ENCODE data around the gene CAMKK2. TPM values are rescaled to one million over a fixed set of nuclear protein-coding genes. Genes with fewer than 3 reads are reported as not detected.

CAMKK2 gene
- total and polyA plus RNA-seq, 2 of the 13 experiments (the other 11 are each of a cell fraction or from before 2014, with no cell fraction given): 18.8 to 20.0 TPM

DNA sequence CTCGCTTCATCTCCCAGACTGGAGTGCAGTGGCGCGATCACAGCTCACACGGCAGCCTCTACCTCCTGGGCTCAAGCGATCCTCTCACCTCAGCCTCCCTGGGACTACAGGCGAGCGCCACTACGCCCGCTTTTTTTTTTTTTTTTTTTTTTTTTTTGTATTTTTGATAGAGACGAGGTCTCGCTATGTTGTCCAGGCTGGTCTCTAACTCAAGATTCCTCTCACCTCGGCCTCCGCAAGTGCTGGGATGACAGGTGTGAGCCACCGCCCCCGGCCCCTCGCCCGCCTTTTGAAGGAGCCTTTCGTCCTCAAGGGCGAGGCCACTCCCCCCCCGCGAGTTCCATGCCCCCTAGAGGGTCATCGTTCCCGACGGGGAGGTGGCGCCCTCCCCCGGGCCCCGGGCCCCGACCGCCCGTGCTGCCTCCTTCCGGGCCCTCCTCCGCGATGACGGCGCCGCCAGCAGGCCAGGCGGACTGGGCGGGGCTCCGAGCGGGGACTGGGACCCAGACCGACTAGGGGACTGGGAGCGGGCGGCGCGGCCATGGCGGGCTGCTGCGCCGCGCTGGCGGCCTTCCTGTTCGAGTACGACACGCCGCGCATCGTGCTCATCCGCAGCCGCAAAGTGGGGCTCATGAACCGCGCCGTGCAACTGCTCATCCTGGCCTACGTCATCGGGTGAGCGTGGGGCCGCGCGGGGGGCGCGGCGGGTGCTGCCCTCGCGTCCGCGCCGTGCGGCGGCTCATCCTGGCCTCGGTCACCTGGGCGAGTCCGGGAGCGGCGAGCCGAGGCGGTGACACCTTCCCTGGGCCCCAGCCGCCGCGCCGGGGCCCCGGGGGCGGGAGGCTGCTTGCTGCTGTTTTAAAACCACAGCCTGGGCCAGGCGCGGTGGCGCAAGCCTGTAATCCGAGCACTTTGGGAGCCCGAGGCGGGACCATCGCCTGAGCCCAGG lies 86.6 kb downstream of the CAMKK2 start, which contains the start of gene P2RX4 (continued):
- TF ChIP-seq, protein P1, sequence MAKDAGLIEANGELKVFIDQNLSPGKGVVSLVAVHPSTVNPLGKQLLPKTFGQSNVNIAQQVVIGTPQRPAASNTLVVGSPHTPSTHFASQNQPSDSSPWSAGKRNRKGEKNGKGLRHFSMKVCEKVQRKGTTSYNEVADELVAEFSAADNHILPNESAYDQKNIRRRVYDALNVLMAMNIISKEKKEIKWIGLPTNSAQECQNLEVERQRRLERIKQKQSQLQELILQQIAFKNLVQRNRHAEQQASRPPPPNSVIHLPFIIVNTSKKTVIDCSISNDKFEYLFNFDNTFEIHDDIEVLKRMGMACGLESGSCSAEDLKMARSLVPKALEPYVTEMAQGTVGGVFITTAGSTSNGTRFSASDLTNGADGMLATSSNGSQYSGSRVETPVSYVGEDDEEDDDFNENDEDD (CRISPR knock-in tag; IDR thresholded peaks at IDR 0.05; ENCODE audit: borderline replicate concordance): no peak
- TF ChIP-seq ZNF572 (CRISPR knock-in tag; IDR thresholded peaks at IDR 0.05) (no peak), BHLHE40 (IDR thresholded peaks at IDR 0.05; ENCODE audit: low read length) (peak; percentile 12; the same call in 1 of the 2 replicates), ZNF557 (CRISPR knock-in tag; IDR thresholded peaks at IDR 0.05) (no peak), ZNF3 (CRISPR knock-in tag; IDR thresholded peaks at IDR 0.05) (no peak), CBFB (CRISPR knock-in tag; IDR thresholded peaks at IDR 0.05) (peak; percentile 33; the same call in 1 of the 2 replicates), HMG20A (CRISPR knock-in tag; IDR thresholded peaks at IDR 0.05; ENCODE audit: borderline replicate concordance) (0 out of 2 replicates have a peak, but pooled peaks have one; percentile 16), ZBTB7B (CRISPR knock-in tag; IDR thresholded peaks at IDR 0.05) (0 out of 2 replicates have a peak, but pooled peaks have one; percentile 33), POLR2AphosphoS2 (IDR thresholded peaks at IDR 0.05; ENCODE audit: low read depth, low read length) (no peak), ZNF143 (CRISPR knock-in tag; IDR thresholded peaks at IDR 0.05) (no peak), HNRNPUL1 (IDR thresholded peaks at IDR 0.05; ENCODE audit: low read depth, low read length) (no peak), MBNL3 (CRISPR knock-in tag; conservative IDR thresholded peaks at IDR 0.05) (no peak), KDM6A (CRISPR knock-in tag; IDR thresholded peaks at IDR 0.05; ENCODE audit: low read depth) (no peak), ZFAT (CRISPR knock-in tag; conservative IDR thresholded peaks at IDR 0.05) (no peak), PCBP1 (IDR thresholded peaks at IDR 0.05; ENCODE audit: borderline replicate concordance, low read depth, low read length) (no peak)
- TF ChIP-seq, protein P2, sequence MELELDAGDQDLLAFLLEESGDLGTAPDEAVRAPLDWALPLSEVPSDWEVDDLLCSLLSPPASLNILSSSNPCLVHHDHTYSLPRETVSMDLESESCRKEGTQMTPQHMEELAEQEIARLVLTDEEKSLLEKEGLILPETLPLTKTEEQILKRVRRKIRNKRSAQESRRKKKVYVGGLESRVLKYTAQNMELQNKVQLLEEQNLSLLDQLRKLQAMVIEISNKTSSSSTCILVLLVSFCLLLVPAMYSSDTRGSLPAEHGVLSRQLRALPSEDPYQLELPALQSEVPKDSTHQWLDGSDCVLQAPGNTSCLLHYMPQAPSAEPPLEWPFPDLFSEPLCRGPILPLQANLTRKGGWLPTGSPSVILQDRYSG (CRISPR knock-in tag; IDR thresholded peaks at IDR 0.05): 0 out of 2 replicates have a peak, but pooled peaks have one; percentile 56
- TF ChIP-seq, protein P3, sequence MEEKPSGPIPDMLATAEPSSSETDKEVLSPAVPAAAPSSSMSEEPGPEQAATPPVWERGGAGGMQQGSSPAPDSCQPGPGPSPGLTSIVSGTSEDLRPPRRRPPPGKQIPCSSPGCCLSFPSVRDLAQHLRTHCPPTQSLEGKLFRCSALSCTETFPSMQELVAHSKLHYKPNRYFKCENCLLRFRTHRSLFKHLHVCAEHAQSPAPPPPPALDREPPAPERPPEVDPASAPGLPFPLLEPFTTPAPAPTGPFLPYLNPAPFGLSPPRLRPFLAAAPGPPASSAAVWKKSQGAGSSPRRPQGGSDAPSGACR (CRISPR knock-in tag; IDR thresholded peaks at IDR 0.05): 0 out of 2 replicates have a peak, but pooled peaks have one; percentile 30
- TF ChIP-seq, protein P4, sequence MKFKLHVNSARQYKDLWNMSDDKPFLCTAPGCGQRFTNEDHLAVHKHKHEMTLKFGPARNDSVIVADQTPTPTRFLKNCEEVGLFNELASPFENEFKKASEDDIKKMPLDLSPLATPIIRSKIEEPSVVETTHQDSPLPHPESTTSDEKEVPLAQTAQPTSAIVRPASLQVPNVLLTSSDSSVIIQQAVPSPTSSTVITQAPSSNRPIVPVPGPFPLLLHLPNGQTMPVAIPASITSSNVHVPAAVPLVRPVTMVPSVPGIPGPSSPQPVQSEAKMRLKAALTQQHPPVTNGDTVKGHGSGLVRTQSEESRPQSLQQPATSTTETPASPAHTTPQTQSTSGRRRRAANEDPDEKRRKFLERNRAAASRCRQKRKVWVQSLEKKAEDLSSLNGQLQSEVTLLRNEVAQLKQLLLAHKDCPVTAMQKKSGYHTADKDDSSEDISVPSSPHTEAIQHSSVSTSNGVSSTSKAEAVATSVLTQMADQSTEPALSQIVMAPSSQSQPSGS (CRISPR knock-in tag; IDR thresholded peaks at IDR 0.05): no peak; the same call in 1 of the 2 replicates
- TF ChIP-seq, protein P5, sequence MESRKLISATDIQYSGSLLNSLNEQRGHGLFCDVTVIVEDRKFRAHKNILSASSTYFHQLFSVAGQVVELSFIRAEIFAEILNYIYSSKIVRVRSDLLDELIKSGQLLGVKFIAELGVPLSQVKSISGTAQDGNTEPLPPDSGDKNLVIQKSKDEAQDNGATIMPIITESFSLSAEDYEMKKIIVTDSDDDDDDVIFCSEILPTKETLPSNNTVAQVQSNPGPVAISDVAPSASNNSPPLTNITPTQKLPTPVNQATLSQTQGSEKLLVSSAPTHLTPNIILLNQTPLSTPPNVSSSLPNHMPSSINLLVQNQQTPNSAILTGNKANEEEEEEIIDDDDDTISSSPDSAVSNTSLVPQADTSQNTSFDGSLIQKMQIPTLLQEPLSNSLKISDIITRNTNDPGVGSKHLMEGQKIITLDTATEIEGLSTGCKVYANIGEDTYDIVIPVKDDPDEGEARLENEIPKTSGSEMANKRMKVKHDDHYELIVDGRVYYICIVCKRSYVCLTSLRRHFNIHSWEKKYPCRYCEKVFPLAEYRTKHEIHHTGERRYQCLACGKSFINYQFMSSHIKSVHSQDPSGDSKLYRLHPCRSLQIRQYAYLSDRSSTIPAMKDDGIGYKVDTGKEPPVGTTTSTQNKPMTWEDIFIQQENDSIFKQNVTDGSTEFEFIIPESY (CRISPR knock-in tag; IDR thresholded peaks at IDR 0.05): peak; percentile 22; the same call in 1 of the 2 replicates
- TF ChIP-seq, protein P6, sequence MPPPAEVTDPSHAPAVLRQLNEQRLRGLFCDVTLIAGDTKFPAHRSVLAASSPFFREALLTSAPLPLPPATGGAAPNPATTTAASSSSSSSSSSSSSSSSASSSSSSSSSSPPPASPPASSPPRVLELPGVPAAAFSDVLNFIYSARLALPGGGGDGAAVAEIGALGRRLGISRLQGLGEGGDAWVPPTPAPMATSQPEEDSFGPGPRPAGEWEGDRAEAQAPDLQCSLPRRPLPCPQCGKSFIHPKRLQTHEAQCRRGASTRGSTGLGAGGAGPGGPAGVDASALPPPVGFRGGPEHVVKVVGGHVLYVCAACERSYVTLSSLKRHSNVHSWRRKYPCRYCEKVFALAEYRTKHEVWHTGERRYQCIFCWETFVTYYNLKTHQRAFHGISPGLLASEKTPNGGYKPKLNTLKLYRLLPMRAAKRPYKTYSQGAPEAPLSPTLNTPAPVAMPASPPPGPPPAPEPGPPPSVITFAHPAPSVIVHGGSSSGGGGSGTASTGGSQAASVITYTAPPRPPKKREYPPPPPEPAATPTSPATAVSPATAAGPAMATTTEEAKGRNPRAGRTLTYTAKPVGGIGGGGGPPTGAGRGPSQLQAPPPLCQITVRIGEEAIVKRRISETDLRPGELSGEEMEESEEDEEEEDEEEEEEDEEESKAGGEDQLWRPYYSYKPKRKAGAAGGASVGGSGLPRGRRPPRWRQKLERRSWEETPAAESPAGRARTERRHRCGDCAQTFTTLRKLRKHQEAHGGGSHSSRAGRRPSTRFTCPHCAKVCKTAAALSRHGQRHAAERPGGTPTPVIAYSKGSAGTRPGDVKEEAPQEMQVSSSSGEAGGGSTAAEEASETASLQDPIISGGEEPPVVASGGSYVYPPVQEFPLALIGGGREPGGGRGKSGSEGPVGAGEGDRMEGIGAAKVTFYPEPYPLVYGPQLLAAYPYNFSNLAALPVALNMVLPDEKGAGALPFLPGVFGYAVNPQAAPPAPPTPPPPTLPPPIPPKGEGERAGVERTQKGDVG (CRISPR knock-in tag; IDR thresholded peaks at IDR 0.05; ENCODE audit: borderline replicate concordance): no peak
